B cell (primary cell): ENCODE data around the gene SLC29A3.

Source experiments
- EZH2 ChIP-seq: IDR thresholded peaks from 2 replicates; pipeline ENCODE4 v1.6.1; 2012; ENCODE audit warnings: borderline replicate concordance, low read depth, mild to moderate bottlenecking, moderate library complexity, low read length; ENCODE audit not compliant: insufficient read depth, poor library complexity, severe bottlenecking
- TF ChIP-seq, protein P1 (sequence below): fragments of 200-600 bp; IDR thresholded peaks from one replicate; pipeline ENCODE4 v1.8.0; 2022; ENCODE audit warnings: antibody characterized with exemption, mild to moderate bottlenecking

DNA sequence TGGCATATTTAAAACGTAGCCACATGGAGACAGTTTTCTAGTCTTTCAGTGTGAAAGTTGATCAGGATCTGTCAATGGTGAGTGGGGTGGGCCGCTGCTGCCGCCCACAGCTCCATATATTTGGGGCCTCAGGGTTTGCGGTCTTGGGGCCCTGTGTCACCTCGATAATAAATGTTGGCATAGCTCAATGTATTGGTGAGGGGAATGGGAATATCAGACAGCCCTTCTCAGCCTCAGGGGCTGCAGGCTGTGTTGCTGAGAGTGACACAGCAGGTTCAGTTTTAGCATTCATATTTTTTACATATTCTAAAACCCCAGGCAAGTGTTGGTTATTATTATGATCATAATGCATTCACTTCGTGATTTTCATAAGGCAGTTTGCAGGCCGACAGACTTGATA is 82.9 kb downstream of the SLC29A3 start:
- TF ChIP-seq, protein P1, sequence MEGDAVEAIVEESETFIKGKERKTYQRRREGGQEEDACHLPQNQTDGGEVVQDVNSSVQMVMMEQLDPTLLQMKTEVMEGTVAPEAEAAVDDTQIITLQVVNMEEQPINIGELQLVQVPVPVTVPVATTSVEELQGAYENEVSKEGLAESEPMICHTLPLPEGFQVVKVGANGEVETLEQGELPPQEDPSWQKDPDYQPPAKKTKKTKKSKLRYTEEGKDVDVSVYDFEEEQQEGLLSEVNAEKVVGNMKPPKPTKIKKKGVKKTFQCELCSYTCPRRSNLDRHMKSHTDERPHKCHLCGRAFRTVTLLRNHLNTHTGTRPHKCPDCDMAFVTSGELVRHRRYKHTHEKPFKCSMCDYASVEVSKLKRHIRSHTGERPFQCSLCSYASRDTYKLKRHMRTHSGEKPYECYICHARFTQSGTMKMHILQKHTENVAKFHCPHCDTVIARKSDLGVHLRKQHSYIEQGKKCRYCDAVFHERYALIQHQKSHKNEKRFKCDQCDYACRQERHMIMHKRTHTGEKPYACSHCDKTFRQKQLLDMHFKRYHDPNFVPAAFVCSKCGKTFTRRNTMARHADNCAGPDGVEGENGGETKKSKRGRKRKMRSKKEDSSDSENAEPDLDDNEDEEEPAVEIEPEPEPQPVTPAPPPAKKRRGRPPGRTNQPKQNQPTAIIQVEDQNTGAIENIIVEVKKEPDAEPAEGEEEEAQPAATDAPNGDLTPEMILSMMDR = no peak
- no peak for TF ChIP-seq EZH2
